ENCODE data around the gene SRGAP3.

GRCh38 chr3:9201266-9201665, 48.2 kb downstream of the SRGAP3 start:
- no peak for TF ChIP-seq POLR2A (IDR thresholded peaks at IDR 0.05)
- no peak for TF ChIP-seq POLR2AphosphoS5 (IDR thresholded peaks at IDR 0.05)
